Upper lobe of left lung (tissue), 4 donors: ENCODE measurements around the gene CCT6A.

ENCODE experiments used
- POLR2A ChIP-seq, 4 donors: fragments of 450-650 bp; IDR thresholded peaks; one replicate each; pipeline ENCODE4 v1.5.1; 2016 to 2017; ENCODE audit warnings: antibody characterized with exemption in 4 of 4, mild to moderate bottlenecking in 2 of 4
- TF ChIP-seq, protein P1 (sequence below), 6 experiments: fragments of 450-650 bp in 4 of 6; fragments of 200-600 bp in 2 of 6; sonication (generic) in 2 of 6; IDR thresholded peaks; one replicate each; pipeline ENCODE4 v1.5.1; 2016 to 2019; ENCODE audit warnings: antibody characterized with exemption in 6 of 6

DNA sequence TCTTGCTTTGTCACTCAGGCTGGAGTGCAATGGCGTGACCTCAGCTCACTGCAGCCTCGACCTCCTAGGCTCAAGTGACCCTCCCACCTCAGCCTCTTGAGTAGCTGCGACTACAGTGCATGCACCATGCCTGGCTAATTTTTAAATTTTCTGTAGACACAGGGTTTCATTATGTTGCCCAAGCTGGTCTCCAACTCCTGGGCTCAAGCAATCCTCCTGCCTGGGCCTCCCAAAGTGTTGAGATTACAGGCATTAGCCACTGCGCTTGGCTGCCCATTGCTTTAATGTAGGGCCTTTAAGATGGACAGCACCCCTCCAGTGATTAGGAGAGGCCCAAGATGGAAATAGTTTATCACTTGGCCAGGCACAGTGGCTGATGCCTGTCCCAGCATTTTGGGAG lies 47.8 kb upstream of the CCT6A start:
- TF ChIP-seq, protein P1, sequence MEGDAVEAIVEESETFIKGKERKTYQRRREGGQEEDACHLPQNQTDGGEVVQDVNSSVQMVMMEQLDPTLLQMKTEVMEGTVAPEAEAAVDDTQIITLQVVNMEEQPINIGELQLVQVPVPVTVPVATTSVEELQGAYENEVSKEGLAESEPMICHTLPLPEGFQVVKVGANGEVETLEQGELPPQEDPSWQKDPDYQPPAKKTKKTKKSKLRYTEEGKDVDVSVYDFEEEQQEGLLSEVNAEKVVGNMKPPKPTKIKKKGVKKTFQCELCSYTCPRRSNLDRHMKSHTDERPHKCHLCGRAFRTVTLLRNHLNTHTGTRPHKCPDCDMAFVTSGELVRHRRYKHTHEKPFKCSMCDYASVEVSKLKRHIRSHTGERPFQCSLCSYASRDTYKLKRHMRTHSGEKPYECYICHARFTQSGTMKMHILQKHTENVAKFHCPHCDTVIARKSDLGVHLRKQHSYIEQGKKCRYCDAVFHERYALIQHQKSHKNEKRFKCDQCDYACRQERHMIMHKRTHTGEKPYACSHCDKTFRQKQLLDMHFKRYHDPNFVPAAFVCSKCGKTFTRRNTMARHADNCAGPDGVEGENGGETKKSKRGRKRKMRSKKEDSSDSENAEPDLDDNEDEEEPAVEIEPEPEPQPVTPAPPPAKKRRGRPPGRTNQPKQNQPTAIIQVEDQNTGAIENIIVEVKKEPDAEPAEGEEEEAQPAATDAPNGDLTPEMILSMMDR (IDR thresholded peaks at IDR 0.05): no peak
- no peak for TF ChIP-seq POLR2A (IDR thresholded peaks at IDR 0.05)
